ENCODE data around the gene TENT4B. TPM values are rescaled to one million over a fixed set of nuclear protein-coding genes. Genes with fewer than 3 reads are reported as not detected.

Gene TENT4B
- total RNA-seq, 2 donors from 2014 or later: 12.8 to 14.1 TPM

DNA sequence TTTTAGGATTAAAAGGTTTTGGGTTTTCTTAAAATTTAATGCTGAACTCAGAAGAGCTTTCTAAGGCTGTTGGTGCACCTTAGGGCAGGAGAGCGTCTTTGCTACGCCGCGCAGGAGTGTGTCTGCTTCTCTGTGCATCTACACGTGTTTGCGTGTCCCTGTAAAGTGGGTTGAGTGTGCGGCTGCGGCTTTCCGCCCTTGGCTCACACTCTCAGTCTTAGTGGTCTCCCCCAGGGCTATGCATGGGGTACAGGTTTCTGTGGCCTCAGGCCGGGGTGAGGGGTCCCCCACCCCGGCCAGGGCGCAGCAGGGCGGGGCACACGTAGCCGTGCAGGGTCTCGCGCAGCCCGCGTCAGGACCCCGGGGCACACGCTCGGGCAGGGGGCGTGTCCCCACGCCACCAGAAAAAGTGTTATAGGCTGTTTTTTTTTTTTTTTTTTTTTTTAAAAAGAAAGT lies 727 bp upstream of the TENT4B start:
- H3K9ac ChIP-seq (ENCODE audit: extremely low read depth, low read length, poor library complexity, severe bottlenecking): peak overlapping the region; percentile 72
- H3K27ac ChIP-seq (ENCODE audit: low read depth, low read length): no peak overlapping the region
- peak overlapping the region; percentile 93 for H3K4me3 ChIP-seq (ENCODE audit: low read length)
- no peaks in the 10 kb centered on the region for H3K9me3 ChIP-seq (ENCODE audit: control insufficient read depth, low read length)
- Mint-ChIP-seq H3K9me3 (no peaks in the 10 kb centered on the region), H3K4me1 (peaks cover 17% of the 10 kb centered on the region), H3K36me3 (ENCODE audit: low read depth) (peaks cover 3% of the 10 kb centered on the region), H3K27ac (peak overlapping the region; percentile 91), H3K27me3 (ENCODE audit: insufficient read depth) (no peaks in the 10 kb centered on the region), H3K4me3 (peak overlapping the region; percentile 72)
- H3K4me1 ChIP-seq (ENCODE audit: control insufficient read depth, insufficient read depth, low read length): no peaks in the 10 kb centered on the region
- DNase-seq: peak; percentile 67
- no peaks in the 10 kb centered on the region for H3K27me3 ChIP-seq (ENCODE audit: control insufficient read depth, insufficient read depth, low read length, poor library complexity, severe bottlenecking)
- TF ChIP-seq, protein P1, sequence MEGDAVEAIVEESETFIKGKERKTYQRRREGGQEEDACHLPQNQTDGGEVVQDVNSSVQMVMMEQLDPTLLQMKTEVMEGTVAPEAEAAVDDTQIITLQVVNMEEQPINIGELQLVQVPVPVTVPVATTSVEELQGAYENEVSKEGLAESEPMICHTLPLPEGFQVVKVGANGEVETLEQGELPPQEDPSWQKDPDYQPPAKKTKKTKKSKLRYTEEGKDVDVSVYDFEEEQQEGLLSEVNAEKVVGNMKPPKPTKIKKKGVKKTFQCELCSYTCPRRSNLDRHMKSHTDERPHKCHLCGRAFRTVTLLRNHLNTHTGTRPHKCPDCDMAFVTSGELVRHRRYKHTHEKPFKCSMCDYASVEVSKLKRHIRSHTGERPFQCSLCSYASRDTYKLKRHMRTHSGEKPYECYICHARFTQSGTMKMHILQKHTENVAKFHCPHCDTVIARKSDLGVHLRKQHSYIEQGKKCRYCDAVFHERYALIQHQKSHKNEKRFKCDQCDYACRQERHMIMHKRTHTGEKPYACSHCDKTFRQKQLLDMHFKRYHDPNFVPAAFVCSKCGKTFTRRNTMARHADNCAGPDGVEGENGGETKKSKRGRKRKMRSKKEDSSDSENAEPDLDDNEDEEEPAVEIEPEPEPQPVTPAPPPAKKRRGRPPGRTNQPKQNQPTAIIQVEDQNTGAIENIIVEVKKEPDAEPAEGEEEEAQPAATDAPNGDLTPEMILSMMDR (conservative IDR thresholded peaks at IDR 0.05): no peak
- no peaks in the 10 kb centered on the region for H3K36me3 ChIP-seq (ENCODE audit: control insufficient read depth, insufficient read depth, low read length)
- 1 to 7% methylated on average over 14 to 24 of the region's 24 CpGs for WGBS, 2 experiments (ENCODE audit: insufficient coverage in 1 of 2, insufficient read length in 1 of 2)

GRCh38 chr16:50153596-50154419 lies 702 bp downstream of the TENT4B start:
- peak; percentile 69 for DNase-seq
- no peaks in the 10 kb centered on the region for H3K27me3 ChIP-seq (ENCODE audit: control insufficient read depth, insufficient read depth, low read length, poor library complexity, severe bottlenecking)
- peaks cover 3% of the 10 kb centered on the region for H3K36me3 Mint-ChIP-seq (ENCODE audit: low read depth)
- no peaks in the 10 kb centered on the region for H3K27me3 Mint-ChIP-seq (ENCODE audit: insufficient read depth)
- peak overlapping the region; percentile 88 for H3K4me3 ChIP-seq (ENCODE audit: low read length)
- H3K9ac ChIP-seq (ENCODE audit: extremely low read depth, low read length, poor library complexity, severe bottlenecking): peak overlapping the region; percentile 80
- no peaks in the 10 kb centered on the region for H3K4me1 ChIP-seq (ENCODE audit: control insufficient read depth, insufficient read depth, low read length)
- H3K36me3 ChIP-seq (ENCODE audit: control insufficient read depth, insufficient read depth, low read length): no peaks in the 10 kb centered on the region
- peak overlapping the region; percentile 32 for H3K27ac ChIP-seq (ENCODE audit: low read depth, low read length)
- no peaks in the 10 kb centered on the region for H3K9me3 ChIP-seq (ENCODE audit: control insufficient read depth, low read length)
- H3K9me3 Mint-ChIP-seq: no peaks in the 10 kb centered on the region
- TF ChIP-seq, protein P1 (conservative IDR thresholded peaks at IDR 0.05): no peak
- H3K4me3 Mint-ChIP-seq: peak overlapping the region; percentile 72
- H3K4me1 Mint-ChIP-seq: peaks cover 17% of the 10 kb centered on the region
- H3K27ac Mint-ChIP-seq: no peak overlapping the region
- 1% methylated on average over 17 to 88 of the region's 89 CpGs for WGBS, 2 experiments (ENCODE audit: insufficient coverage in 1 of 2, insufficient read length in 1 of 2)

GRCh38 chr16:50154420-50154950 lies 1.4 kb downstream of the TENT4B start:
- WGBS, 2 experiments (ENCODE audit: insufficient coverage in 1 of 2, insufficient read length in 1 of 2): 3 to 22% methylated on average over 5 to 9 of the region's 10 CpGs
- Mint-ChIP-seq H3K9me3 (no peaks in the 10 kb centered on the region), H3K4me1 (peaks cover 17% of the 10 kb centered on the region), H3K36me3 (ENCODE audit: low read depth) (peaks cover 3% of the 10 kb centered on the region), H3K4me3 (peak overlapping the region; percentile 72), H3K27ac (no peak overlapping the region), H3K27me3 (ENCODE audit: insufficient read depth) (no peaks in the 10 kb centered on the region)
- DNase-seq: peak; percentile 51
- Histone ChIP-seq H3K4me3 (ENCODE audit: low read length) (peak overlapping the region; percentile 88), H3K9me3 (ENCODE audit: control insufficient read depth, low read length) (no peaks in the 10 kb centered on the region), H3K4me1 (ENCODE audit: control insufficient read depth, insufficient read depth, low read length) (no peaks in the 10 kb centered on the region), H3K27me3 (ENCODE audit: control insufficient read depth, insufficient read depth, low read length, poor library complexity, severe bottlenecking) (no peaks in the 10 kb centered on the region), H3K9ac (ENCODE audit: extremely low read depth, low read length, poor library complexity, severe bottlenecking) (peak overlapping the region; percentile 80), H3K27ac (ENCODE audit: low read depth, low read length) (no peak overlapping the region), H3K36me3 (ENCODE audit: control insufficient read depth, insufficient read depth, low read length) (no peaks in the 10 kb centered on the region)
- TF ChIP-seq, protein P1 (conservative IDR thresholded peaks at IDR 0.05): no peak
